Natural killer cell (primary cell): ENCODE data around the gene XAF1. TPM values are rescaled to one million over a fixed set of nuclear protein-coding genes. Genes with fewer than 3 reads are reported as not detected.
A peak's percentile ranks its signal among the peaks of the same experiment; 100 is the strongest.
"Not testable (repeated sequence)": the region's sequence is repeated elsewhere in the genome, so short reads cannot be mapped to it uniquely, and the experiment has no call there.

Experiments
- ATAC-seq, 3 donors: fragments of 150-1000 bp in 2 of 3; fragments of 200-7000 bp in 1 of 3; cut with Tn5 transposase; 1 replicate in 1 of 3; 2 replicates in 2 of 3; pipeline ENCODE4 v1.10.0; 2021; ENCODE audit warnings: mild to moderate bottlenecking in 2 of 3, moderate library complexity in 2 of 3
- DNase-seq, 2 donors: peaks; one replicate each; pipeline versions ENCODE4 v3.0.0 to v3.0.0-alpha.2; 2013 to 2021; ENCODE audit warnings: mixed read lengths in 1 of 2
- H3K27ac ChIP-seq: one replicate; pipeline ENCODE4 v1.5.1; 2013; ENCODE audit warnings: mild to moderate bottlenecking, low read length
- H3K27me3 ChIP-seq: one replicate; pipeline ENCODE4 v1.6.1; 2013; ENCODE audit warnings: low read length; ENCODE audit not compliant: control insufficient read depth, insufficient read depth
- H3K36me3 ChIP-seq: one replicate; pipeline ENCODE4 v1.6.1; 2013; ENCODE audit warnings: low read length; ENCODE audit not compliant: control insufficient read depth, insufficient read depth
- H3K4me1 ChIP-seq: one replicate; pipeline ENCODE4 v1.6.1; 2013; ENCODE audit warnings: low read length; ENCODE audit not compliant: control insufficient read depth, insufficient read depth
- H3K4me3 ChIP-seq: one replicate; pipeline ENCODE4 v1.5.1; 2013; ENCODE audit warnings: low read length
- H3K9me3 ChIP-seq: one replicate; pipeline ENCODE4 v1.6.1; 2013; ENCODE audit warnings: low read length; ENCODE audit not compliant: control insufficient read depth, insufficient read depth
- H3K27ac Mint-ChIP-seq, 2 donors: one replicate each; pipeline ENCODE4 v1.8.0; 2022; ENCODE audit warnings: mild to moderate bottlenecking in 2 of 2, mixed read lengths in 2 of 2, moderate library complexity in 1 of 2
- H3K27me3 Mint-ChIP-seq, 2 donors: one replicate each; pipeline ENCODE4 v1.8.0; 2022; ENCODE audit warnings: low read depth in 2 of 2, mixed read lengths in 2 of 2
- H3K36me3 Mint-ChIP-seq: one replicate; pipeline ENCODE4 v1.8.0; 2022; ENCODE audit warnings: mixed read lengths
- H3K4me1 Mint-ChIP-seq, 2 donors: one replicate each; pipeline ENCODE4 v1.8.0; 2022; ENCODE audit warnings: mixed read lengths in 2 of 2
- H3K4me3 Mint-ChIP-seq: one replicate; pipeline ENCODE4 v1.8.0; 2022; ENCODE audit warnings: mild to moderate bottlenecking, moderate library complexity, mixed read lengths
- H3K9me3 Mint-ChIP-seq, 2 donors: one replicate each; pipeline ENCODE4 v1.8.0; 2022; ENCODE audit warnings: mixed read lengths in 2 of 2
- CTCF ChIP-seq: fragments of 200-600 bp; IDR thresholded peaks from one replicate; pipeline ENCODE4 v1.8.0; 2022; ENCODE audit warnings: antibody characterized with exemption
- WGBS: methylation state at CpG from one replicate; pipeline ENCODE4 v1.1.7; 2013; ENCODE audit warnings: missing lambda C conversion rate; ENCODE audit not compliant: insufficient coverage; 5-methylcytosine and 5-hydroxymethylcytosine counted together
- intact Hi-C: fragments of 100-400 bp; cut with micrococcal nuclease; formaldehyde crosslinking; loops from one replicate; pipeline ENCODE4 v1.14.2; 2022
- total RNA-seq, 4 donors: library from RNA; stranded (reverse); fragments of 120-200 nt in 1 of 4; gene quantifications; one replicate each; pipeline versions ENCODE4 v1.2.3 to v1.2.4, GENCODE V29; 2013 to 2022

XAF1 gene
- total RNA-seq, 3 donors from 2014 or later (not counting 1 experiment from before 2014, with no cell fraction given), result 64.2 to 130 (median 97.4) TPM

GRCh38 chr17:6812295-6812694 lies 56.4 kb downstream of the XAF1 start:
- H3K4me1 ChIP-seq, result no peaks in the 10 kb centered on the region
- no peaks in the 10 kb centered on the region for H3K36me3 ChIP-seq
- no peak for TF ChIP-seq CTCF
- H3K9me3 ChIP-seq, result no peaks in the 10 kb centered on the region
- no peak overlapping the region for H3K4me3 ChIP-seq
- no peaks in the 10 kb centered on the region for H3K27me3 ChIP-seq
- ATAC-seq (no peak), DNase-seq (no peak)
- 77% methylated on average over 9 of the region's 9 CpGs for WGBS
- Mint-ChIP-seq H3K27ac (no peak overlapping the region), H3K4me3 (no peak overlapping the region), H3K27me3 (peaks cover 19 to 24% of the 10 kb centered on the region in 2 donors), H3K4me1 (no peaks in the 10 kb centered on the region), H3K9me3 (peaks cover 0 to 2% of the 10 kb centered on the region in 2 donors), H3K36me3 (no peaks in the 10 kb centered on the region)
- intact Hi-C loops, result no loop called here
- H3K27ac ChIP-seq, result no peak overlapping the region

GRCh38 chr17:6815775-6816174 lies 59.9 kb downstream of the XAF1 start:
- Mint-ChIP-seq H3K4me3 (no peak overlapping the region), H3K9me3 (peaks cover 0 to 2% of the 10 kb centered on the region in 2 donors), H3K4me1 (no peaks in the 10 kb centered on the region), H3K27me3 (peaks cover 21 to 42% of the 10 kb centered on the region in 2 donors), H3K27ac (no peak overlapping the region), H3K36me3 (no peaks in the 10 kb centered on the region)
- H3K9me3 ChIP-seq, result no peaks in the 10 kb centered on the region
- ATAC-seq (no peak), DNase-seq (no peak)
- 87% methylated on average over 10 of the region's 10 CpGs for WGBS
- TF ChIP-seq CTCF, result no peak
- intact Hi-C loops, result no loop called here
- no peak overlapping the region for H3K4me3 ChIP-seq
- no peaks in the 10 kb centered on the region for H3K4me1 ChIP-seq
- H3K27me3 ChIP-seq, result peaks cover 4% of the 10 kb centered on the region
- H3K27ac ChIP-seq, result no peak overlapping the region
- H3K36me3 ChIP-seq, result no peaks in the 10 kb centered on the region

- H3K9me3 ChIP-seq, DNase-seq, H3K4me1 ChIP-seq, H3K4me3 Mint-ChIP-seq, ATAC-seq, H3K4me3 ChIP-seq, H3K27me3 ChIP-seq, H3K36me3 ChIP-seq, H3K9me3 Mint-ChIP-seq, intact Hi-C loops, H3K36me3 Mint-ChIP-seq, H3K4me1 Mint-ChIP-seq, H3K27ac ChIP-seq, H3K27ac Mint-ChIP-seq: not testable (repeated sequence)
- peaks cover 22 to 48% of the 10 kb centered on the region in 2 donors for H3K27me3 Mint-ChIP-seq
- 87% methylated on average over 2 of the region's 3 CpGs for WGBS
These were observed 60.5 kb downstream of the XAF1 start for GRCh38 chr17:6816368-6816767.

GRCh38 chr17:6818938-6819337 lies 63.1 kb downstream of the XAF1 start:
- Mint-ChIP-seq H3K9me3 (peaks cover 0 to 2% of the 10 kb centered on the region in 2 donors), H3K36me3 (no peaks in the 10 kb centered on the region), H3K27me3 (peaks cover 18 to 31% of the 10 kb centered on the region in 2 donors), H3K4me3 (no peak overlapping the region), H3K4me1 (no peaks in the 10 kb centered on the region), H3K27ac (no peak overlapping the region)
- TF ChIP-seq CTCF, result no peak
- peaks cover 4% of the 10 kb centered on the region for H3K27me3 ChIP-seq
- intact Hi-C loops, result no loop called here
- H3K4me3 ChIP-seq, result no peak overlapping the region
- no peak overlapping the region for H3K27ac ChIP-seq
- ATAC-seq (peak in 1 of 3 donors; percentile 21), DNase-seq (no peak)
- H3K36me3 ChIP-seq, result no peaks in the 10 kb centered on the region
- no peaks in the 10 kb centered on the region for H3K4me1 ChIP-seq
- WGBS, result 92% methylated on average over 3 of the region's 3 CpGs
- no peaks in the 10 kb centered on the region for H3K9me3 ChIP-seq
